GM23338 (cell line): Measurements from ENCODE around the gene ARF6.

ENCODE experiments used
- CREB1 ChIP-seq: fragments of 250-450 bp; sonication (Bioruptor Pico); IDR thresholded peaks from 2 replicates; pipeline ENCODE4 v1.5.0; 2020; ENCODE audit warnings: low read depth, mild to moderate bottlenecking, moderate library complexity
- CTCF ChIP-seq, 2 experiments: fragments of 200-600 bp in 1 of 2; sonication (generic) in 1 of 2; conservative IDR thresholded peaks; 2 replicates each; pipeline versions ENCODE4 v1.5.1 to v1.6.1; 2016 to 2017; ENCODE audit warnings: antibody characterized with exemption in 2 of 2, low read depth in 2 of 2, mild to moderate bottlenecking in 2 of 2, moderate library complexity in 1 of 2
- ETS1 ChIP-seq: IDR thresholded peaks from 2 replicates; pipeline ENCODE4 v1.6.1; 2016; ENCODE audit warnings: antibody characterized with exemption
- EZH2 ChIP-seq: fragments of 200-600 bp; sonication (generic); IDR thresholded peaks from one replicate; pipeline ENCODE4 v1.8.0; 2017; ENCODE audit warnings: antibody characterized with exemption, mild to moderate bottlenecking, low read depth; ENCODE audit not compliant: unreplicated experiment
- JUNB ChIP-seq: IDR thresholded peaks from one replicate; pipeline ENCODE4 v1.6.1; 2016; ENCODE audit warnings: antibody characterized with exemption; ENCODE audit not compliant: unreplicated experiment
- POLR2AphosphoS5 ChIP-seq: IDR thresholded peaks from 2 replicates; pipeline ENCODE4 v1.6.1; 2016; ENCODE audit warnings: antibody characterized with exemption, low read depth
- REST ChIP-seq: IDR thresholded peaks from one replicate; pipeline ENCODE4 v1.6.1; 2018; ENCODE audit warnings: antibody characterized with exemption; ENCODE audit not compliant: unreplicated experiment
- TF ChIP-seq, protein P1 (sequence below): fragments of 250-450 bp; sonication (Bioruptor Pico); IDR thresholded peaks from 2 replicates; pipeline ENCODE4 v1.5.0; 2020; ENCODE audit warnings: mild to moderate bottlenecking, moderate library complexity

DNA sequence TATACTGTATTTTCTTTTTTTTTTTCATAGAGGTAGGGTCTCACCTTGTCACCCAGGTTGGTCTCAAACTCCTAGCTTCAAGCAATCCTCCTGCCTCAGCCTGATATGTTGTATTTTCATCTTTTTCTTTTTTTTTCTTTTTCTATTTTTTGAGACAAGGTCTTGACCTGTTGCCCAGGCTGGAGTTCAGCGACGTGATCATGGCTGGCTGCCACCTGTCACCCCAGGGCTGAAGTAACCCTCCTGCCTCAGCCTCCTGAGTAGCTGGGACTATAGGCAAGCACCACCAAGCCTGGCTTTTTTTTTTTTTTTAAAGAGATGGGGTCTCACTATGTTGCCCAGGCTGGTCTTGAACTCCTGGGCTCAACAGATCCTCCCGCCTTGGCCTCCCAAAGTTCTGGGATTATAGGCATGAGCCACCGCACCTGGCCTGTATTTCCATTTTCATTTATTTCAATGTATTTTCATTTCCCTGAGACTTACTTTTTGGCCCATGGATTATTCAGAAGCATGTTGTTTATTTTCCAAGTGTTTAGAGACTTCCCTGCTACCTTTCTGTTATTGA, 16.2 kb upstream of the ARF6 start:
- TF ChIP-seq CTCF (conservative IDR thresholded peaks at IDR 0.05; ENCODE audit: low read depth in 2 of 2) = no peak
- TF ChIP-seq POLR2AphosphoS5 = no peak
- TF ChIP-seq CREB1 (CRISPR knock-in tag) = no peak
- TF ChIP-seq EZH2 = no peak
- TF ChIP-seq REST = no peak
- TF ChIP-seq, protein P1, sequence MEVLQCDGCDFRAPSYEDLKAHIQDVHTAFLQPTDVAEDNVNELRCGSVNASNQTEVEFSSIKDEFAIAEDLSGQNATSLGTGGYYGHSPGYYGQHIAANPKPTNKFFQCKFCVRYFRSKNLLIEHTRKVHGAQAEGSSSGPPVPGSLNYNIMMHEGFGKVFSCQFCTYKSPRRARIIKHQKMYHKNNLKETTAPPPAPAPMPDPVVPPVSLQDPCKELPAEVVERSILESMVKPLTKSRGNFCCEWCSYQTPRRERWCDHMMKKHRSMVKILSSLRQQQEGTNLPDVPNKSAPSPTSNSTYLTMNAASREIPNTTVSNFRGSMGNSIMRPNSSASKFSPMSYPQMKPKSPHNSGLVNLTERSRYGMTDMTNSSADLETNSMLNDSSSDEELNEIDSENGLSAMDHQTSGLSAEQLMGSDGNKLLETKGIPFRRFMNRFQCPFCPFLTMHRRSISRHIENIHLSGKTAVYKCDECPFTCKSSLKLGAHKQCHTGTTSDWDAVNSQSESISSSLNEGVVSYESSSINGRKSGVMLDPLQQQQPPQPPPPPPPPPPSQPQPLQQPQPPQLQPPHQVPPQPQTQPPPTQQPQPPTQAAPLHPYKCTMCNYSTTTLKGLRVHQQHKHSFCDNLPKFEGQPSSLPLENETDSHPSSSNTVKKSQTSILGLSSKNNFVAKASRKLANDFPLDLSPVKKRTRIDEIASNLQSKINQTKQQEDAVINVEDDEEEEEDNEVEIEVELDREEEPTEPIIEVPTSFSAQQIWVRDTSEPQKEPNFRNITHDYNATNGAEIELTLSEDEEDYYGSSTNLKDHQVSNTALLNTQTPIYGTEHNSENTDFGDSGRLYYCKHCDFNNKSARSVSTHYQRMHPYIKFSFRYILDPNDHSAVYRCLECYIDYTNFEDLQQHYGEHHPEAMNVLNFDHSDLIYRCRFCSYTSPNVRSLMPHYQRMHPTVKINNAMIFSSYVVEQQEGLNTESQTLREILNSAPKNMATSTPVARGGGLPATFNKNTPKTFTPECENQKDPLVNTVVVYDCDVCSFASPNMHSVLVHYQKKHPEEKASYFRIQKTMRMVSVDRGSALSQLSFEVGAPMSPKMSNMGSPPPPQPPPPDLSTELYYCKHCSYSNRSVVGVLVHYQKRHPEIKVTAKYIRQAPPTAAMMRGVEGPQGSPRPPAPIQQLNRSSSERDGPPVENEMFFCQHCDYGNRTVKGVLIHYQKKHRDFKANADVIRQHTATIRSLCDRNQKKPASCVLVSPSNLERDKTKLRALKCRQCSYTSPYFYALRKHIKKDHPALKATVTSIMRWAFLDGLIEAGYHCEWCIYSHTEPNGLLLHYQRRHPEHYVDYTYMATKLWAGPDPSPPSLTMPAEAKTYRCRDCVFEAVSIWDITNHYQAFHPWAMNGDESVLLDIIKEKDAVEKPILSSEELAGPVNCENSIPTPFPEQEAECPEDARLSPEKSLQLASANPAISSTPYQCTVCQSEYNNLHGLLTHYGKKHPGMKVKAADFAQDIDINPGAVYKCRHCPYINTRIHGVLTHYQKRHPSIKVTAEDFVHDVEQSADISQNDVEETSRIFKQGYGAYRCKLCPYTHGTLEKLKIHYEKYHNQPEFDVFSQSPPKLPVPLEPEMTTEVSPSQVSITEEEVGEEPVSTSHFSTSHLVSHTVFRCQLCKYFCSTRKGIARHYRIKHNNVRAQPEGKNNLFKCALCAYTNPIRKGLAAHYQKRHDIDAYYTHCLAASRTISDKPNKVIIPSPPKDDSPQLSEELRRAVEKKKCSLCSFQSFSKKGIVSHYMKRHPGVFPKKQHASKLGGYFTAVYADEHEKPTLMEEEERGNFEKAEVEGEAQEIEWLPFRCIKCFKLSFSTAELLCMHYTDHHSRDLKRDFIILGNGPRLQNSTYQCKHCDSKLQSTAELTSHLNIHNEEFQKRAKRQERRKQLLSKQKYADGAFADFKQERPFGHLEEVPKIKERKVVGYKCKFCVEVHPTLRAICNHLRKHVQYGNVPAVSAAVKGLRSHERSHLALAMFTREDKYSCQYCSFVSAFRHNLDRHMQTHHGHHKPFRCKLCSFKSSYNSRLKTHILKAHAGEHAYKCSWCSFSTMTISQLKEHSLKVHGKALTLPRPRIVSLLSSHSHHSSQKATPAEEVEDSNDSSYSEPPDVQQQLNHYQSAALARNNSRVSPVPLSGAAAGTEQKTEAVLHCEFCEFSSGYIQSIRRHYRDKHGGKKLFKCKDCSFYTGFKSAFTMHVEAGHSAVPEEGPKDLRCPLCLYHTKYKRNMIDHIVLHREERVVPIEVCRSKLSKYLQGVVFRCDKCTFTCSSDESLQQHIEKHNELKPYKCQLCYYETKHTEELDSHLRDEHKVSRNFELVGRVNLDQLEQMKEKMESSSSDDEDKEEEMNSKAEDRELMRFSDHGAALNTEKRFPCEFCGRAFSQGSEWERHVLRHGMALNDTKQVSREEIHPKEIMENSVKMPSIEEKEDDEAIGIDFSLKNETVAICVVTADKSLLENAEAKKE (CRISPR knock-in tag) = no peak
- TF ChIP-seq JUNB = no peak
- no peak for TF ChIP-seq ETS1
